Right kidney (tissue), 9 donors: Measurements from ENCODE around the gene NMRAL1.

Experiments
- DNase-seq: peaks from one replicate; pipeline ENCODE4 v3.0.0-alpha.2; 2016
- long read RNA-seq, 8 donors: transcript quantifications; one replicate each; lab custom pipeline, GENCODE V29; 2026

Gene NMRAL1
- long read RNA-seq, donor 1, transcript NMRAL1-201 (6 exons, 1,376 nt): major isoform, 5 of 99 reads
- long read RNA-seq, donor 1, partial matches to known transcripts: 51 of 99 reads
- long read RNA-seq, donor 1, other reads (novel, unspliced or antisense): 34 of 99 reads
- long read RNA-seq, donor 2, partial matches to known transcripts: 5 of 13 reads
- long read RNA-seq, donor 2, other reads (novel, unspliced or antisense): 0 of 13 reads
- long read RNA-seq, donor 3, partial matches to known transcripts: 18 of 39 reads
- long read RNA-seq, donor 3, other reads (novel, unspliced or antisense): 16 of 39 reads
- long read RNA-seq, donor 4, partial matches to known transcripts: 31 of 51 reads
- long read RNA-seq, donor 4, other reads (novel, unspliced or antisense): 14 of 51 reads
- long read RNA-seq, donor 5, transcript NMRAL1-202 (6 exons, 1,233 nt): major isoform, 6 of 70 reads
- long read RNA-seq, donor 5, partial matches to known transcripts: 26 of 70 reads
- long read RNA-seq, donor 5, other reads (novel, unspliced or antisense): 35 of 70 reads
- long read RNA-seq, donor 6, partial matches to known transcripts: 44 of 67 reads
- long read RNA-seq, donor 6, other reads (novel, unspliced or antisense): 16 of 67 reads
- long read RNA-seq, donor 7: 0 reads
- long read RNA-seq, donor 8, partial matches to known transcripts: 26 of 59 reads
- long read RNA-seq, donor 8, other reads (novel, unspliced or antisense): 24 of 59 reads

DNA sequence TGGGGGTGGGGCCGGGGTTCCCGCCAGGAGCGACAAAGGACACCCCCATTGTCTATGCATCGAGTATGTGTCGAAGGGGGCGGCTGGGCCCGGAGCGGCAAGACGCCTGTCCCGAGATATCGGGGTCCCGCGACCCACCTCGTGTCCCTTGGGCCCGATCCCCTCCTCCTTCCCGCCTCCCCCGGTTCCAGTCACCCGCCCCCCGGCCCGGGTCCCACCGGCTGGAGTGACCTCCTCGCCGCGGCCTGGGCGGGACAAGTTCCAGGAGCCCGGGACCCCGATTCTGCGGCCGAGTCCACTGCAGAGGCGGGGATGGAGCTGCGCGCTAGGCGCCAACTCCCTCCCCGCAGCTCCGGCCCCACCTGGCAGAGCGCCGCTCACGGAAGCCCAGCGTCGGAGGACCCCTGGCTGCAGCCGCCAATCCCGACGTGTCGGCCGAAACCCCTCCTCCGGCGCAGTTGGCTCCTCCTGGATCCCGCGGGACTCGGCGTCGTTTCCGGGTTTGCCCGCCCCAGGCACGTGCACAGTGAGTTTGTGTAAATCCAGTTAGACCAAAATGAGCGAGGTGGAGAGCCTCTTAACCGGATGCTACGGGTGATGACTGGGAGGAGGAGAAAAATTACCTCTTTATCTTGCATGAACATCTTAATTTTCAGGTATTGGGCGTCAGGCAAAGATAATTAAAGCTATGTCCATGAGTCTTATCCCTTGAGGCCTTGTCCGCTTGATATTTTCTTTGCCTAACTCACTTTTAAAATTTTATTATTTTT, at the start of gene NMRAL1:
TSS of gene NMRAL1 (minus strand) at position 434 of the 770 bp plus-strand sequence. CDS start 493 bp downstream, outside the sequence.
- DNase-seq: peak; percentile 79

DNA sequence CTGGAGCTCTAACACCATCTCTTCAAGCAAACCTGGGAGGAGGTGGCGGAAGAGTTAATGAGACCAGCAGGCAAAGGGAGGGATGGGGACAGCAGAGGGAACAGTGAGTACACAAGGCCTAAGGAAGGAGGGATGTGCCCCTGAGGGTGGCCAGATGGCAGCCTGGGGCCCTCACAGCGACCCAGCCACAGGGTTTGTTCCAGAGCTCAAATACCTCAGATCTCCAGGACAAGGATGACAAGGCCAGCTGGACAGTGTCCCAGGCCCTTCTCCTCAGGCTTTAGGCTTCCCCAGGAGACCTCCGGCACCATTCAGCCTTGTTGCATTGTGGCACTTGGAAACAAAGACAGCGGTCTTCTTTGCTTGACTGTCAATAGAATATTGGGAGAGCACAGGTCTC, 49.3 kb upstream of the NMRAL1 start:
- no peak for DNase-seq

DNA sequence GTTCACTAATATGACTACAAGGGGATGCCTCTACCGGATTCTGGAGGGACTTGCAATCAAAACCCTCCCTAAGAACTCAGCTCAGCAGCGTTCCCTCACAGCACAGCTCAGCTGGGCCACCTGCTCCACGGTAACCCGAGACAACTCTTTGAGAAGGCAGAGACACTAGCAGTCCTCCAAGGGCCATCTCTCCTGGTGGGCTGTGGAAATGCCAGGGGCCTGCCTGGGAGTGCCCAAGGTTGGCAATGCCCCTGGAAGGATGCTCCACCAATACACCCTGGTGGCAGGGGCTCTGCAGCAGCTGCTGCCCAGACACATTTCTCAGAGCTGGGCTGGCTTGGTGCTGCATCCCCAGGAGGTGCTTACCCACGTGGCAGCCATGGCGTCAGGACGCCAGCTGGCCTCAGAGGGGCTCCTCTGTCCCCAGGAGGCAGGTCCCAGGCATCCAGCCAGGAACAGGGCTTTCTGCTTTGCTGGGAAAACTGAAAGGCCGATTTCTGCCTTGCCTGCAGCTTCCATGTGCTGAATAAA, 47.7 kb upstream of the NMRAL1 start:
- no peak for DNase-seq

DNA sequence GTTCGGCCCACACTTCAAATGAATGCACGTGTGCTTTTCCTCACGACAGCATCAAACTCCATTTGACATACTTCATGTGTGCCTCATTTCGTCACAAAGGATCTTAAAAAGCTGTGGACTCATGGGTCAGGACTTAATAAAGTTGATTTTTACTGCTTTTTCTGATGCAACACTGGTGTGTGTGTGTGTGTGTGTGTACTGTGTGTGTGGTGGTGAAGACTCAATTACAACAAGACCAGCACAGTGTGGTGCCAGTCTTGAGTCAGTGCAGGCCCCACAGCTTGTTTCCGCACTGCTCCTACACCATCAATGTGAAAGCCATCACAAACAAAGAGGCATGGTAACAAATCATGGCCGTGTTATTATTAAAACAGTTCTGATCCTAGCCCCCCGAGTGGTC, 46.5 kb upstream of the NMRAL1 start:
- no peak for DNase-seq

DNA sequence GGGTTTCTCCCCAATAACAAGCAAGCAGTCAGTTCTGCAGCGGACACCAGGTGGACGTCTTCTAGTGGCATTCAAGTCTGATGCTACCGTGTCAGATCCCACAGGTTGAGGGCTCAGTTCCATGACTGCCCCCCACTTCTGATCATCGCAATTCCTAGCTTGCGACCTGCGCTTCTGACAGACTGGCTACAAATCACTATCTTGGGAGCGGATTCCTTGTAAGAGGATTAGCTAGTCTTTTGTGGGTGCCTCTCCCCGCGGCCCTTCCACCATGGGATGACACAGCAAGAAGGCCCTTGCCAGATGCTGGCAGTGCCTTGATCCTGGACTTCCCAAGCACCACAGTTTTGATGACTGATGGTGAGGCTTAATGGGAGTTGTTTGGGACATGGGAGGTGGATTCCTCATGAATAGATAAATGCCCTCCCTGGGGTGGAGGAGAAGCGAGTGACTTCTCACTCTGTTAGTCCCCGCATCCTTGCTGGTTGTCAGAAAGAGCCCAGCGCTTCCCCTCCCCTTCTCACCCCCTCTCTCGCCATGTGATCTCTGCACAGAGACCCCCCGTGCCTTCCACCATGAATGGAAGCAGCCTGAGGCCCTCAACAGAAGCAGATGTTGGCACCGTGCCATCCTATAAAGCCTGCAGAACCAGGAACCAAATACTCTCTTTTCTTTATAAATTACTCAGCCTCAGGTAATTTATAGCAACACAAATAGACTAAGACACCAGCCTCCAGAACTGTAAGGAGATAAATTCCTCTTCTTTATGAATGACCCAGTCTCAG, 45.0 kb upstream of the NMRAL1 start:
- no peak for DNase-seq

DNA sequence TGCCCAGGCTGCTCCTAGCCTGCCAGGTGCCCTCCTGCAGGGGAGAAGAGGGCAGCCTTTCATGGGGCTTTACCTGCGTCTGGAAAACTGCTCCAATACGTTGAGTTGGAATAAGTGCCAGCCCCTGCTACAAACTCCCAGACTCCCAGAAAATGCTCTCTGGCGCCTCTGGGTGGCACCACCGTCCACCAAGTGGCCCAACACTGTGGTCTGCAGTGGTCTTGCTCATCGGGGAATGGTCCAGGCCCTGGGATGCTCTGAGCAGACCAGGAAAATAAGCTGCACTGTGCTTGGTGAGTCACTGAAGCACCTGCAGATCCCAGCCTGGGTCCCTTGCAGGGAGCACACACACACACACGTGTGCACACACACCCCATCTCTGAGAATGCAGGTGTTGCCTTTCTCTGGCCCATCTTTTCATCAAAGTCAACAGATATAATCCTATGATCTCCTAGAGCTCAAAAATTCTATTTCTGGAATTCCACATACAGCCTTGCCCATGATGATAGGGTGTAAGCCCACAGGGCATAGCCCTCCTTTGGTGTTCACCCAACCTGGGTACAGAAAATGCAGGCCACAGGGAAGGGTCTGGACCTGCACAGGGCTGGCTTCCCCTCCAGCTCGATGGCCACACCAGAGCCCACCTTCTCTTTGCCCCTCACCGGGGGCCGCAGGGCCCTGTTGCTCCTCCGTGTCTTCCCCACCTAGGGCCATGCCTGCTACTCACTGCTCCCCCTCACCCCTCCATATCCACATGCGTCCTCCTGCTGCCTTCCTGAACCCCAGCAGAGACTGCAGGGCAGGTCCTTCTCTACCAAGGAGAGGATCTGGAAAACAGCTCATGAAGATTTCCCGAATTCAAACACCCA, 43.6 kb upstream of the NMRAL1 start:
- peak; percentile 30 for DNase-seq

DNA sequence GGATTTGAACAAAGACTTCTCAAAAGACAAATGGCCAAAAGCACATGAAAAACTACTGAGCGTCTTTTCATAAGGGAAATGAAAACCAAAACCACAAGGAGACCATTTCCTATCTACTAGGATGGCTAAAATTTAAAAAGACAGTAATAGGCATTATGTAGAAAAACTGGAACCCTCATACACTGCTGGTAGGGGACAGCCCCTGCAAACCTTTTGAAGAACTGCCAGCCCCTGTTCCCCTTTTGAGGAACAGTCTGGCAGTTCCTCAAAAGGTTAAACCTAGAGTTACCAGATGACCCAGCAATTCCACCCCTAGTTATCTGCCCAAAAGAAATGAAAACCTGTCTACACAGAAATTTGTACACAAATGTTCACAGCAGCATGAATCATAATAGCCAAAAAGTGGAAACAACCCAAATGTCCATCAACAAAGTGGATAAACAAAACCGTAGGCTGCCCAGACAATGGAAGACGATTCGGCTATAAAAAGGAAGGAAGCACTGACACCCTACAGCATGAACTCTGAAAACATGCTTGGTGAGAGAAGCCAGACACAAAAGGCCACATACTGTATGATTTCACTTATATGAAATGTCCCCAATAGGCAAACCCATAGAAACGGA, 41.3 kb upstream of the NMRAL1 start:
- DNase-seq: no peak

DNA sequence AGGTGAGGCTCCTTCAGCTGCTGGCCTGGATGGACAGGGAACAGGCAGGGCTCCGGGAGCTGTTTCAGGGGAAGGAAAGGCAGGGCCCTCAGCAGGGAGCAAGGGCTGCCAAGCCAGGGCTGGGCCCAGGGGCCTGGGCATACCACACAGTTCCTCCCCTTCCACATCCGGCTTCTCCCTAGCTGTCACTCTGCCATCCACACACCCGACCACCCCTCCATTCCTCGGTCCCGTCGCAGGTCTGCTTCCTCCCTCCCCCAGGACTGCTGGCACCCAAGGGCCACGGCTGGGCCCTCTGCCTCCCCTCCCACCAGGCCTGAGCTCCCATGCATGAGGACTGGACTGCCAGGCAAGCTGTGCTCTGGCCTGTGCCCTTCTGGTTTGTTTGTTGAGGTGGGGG, 40.2 kb upstream of the NMRAL1 start:
- DNase-seq: no peak

DNA sequence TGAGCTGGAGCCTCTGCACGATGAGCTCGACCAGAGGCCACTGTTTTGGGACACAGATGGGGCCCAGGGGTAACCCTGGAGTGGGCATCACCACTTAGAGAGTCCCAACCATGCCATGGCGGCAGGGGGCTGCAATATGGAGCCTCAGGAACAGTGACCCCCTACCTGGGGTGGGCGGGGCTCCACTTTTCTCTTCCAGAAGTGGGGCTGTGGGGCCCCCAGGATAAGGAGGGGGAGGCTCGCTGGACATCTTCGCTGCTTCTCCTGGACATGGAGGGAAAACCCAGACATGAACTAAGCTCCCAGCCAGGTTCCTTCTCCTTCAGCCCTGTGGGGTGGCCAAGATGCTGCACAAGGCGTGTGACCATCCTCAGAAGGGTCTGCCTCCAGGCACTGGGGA, 39.5 kb upstream of the NMRAL1 start:
- no peak for DNase-seq

DNA sequence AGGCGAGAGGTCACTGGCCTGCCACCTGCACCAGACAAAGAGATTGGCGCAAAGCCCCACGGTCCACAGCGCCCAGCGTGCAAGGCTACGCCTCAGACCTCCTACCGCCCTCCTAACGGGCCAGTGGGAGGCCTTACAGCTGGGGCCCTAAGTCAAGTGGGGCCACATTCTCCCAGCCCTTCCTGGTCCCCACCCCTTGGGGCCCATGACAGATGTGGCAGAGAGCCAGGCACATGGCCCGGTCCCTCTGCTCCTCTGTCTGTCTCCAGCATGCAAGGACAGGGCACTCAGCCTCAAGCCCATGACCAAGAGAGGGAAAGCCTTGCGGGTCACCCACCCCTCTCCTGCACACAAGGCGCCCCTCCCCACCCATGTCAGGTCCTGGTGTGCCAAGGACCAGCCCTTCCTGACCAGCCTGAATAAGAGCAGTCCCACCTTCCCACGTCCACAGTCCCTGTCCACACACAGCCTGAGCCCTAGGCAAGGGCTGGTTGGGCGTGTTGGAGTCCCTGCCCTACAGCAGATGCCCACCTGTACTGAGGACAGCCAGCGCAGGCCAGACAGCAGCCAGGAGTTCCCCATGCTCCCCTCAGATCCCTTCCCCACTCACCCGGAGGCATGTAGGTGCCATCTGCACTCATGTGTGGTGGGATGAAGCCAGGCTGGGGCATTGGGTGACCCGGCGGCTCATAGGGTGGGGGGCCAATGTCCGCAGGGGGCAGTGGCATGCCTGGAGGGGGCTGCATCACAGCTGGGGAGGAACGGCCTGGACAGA, 38.8 kb upstream of the NMRAL1 start:
- no peak for DNase-seq

DNA sequence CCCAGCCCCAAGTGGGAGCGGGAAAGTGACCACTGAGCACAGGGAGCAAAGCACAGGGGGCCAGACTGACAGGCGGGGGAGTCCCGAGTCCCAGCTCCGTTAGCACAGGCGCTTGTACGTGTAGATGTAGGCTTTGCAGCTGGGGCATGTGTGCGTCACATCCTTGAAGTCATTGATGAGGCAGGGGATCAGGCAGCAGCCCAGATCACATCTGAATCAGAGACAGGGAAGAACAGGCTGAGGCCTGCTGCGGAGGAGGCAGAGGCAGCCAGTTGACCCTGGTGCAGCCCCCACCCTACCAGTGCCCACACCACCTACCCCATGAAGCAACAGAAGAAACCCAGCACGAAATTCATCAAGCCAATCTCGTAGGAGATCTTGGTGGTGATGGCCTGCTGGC, 38.0 kb upstream of the NMRAL1 start:
- DNase-seq: no peak

DNA sequence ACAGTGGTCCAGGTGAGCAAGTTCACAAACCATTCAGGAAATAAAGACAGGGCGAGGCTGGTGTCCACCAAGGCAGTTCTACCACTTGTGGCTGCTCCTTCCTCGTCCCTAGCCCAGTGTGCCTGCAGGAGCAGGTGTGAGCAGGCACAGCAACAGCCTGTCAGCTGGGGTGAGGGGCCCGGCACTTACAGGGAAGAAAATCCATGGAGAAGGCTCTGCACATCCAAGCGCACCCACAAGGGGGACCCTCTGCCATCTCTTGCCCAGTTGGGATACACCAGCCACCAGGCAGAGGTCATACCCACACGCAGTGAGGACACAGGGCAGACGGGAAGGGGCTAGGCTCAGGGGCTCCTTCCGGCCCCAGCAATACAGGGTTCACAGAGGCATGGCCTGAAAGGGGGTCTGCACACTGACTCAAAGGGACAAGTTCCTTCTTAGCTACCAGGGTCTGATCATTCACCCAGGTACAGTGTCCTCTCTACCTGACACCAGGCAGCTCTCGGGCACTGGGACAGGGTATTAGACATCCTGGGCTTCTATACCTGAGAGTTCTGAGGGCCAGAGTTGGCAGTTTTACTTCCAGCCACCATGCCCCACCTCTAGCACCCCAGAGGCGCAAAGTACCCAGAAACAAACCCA, 37.1 kb upstream of the NMRAL1 start:
- peak; percentile 40 for DNase-seq

DNA sequence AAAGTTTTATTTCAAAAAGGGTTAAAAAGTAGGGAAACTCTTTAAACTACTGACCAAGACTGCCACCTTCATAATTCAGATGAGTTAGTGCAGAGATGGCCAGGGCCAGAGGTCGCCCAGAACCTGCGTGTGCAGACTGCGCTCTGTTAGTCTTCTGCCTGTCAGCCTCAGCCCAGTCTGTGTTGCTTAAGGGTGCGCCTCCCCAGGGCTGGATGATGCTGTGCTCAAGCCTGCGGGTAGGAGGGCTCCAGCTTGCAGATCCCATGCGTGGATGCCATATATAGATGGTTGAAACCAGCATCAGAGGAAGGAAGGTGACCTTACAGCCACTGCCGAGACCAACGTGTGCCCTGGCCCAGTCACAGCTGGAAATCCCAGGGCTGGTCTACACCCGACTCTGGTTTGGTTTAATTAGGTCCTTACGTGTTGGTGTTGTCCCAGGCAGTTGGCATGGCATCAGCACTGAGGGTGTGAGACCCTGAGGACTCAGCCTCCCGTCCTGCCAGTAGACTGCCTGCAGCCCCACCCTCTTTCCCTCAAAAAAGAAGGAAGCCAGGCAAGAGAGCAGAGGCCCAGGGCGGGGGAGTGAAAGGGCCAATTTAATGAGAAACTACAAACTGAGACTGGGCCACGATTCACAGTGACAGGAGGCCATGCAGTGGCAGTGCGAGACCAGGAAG, 36.5 kb upstream of the NMRAL1 start:
- no peak for DNase-seq

DNA sequence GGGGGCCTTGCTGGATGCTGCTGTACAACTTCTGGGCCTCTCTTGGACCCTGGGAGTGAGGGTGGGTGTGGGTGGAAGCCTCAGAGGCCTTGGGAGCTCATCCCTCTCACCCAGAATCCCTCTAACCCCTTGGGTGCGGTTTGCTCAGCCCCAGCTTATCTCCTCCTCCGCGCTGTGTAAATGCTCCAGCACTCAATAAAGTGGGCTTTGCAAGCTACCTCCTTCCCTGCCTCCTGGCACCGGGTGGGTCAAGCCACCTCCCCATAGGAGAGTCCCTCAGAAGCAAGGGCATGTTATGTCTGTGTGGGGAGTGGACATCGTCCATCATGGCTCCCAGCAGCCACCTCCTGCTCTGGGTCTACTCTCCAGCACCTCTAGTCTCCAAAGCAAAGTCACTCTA, 35.7 kb upstream of the NMRAL1 start:
- no peak for DNase-seq

DNA sequence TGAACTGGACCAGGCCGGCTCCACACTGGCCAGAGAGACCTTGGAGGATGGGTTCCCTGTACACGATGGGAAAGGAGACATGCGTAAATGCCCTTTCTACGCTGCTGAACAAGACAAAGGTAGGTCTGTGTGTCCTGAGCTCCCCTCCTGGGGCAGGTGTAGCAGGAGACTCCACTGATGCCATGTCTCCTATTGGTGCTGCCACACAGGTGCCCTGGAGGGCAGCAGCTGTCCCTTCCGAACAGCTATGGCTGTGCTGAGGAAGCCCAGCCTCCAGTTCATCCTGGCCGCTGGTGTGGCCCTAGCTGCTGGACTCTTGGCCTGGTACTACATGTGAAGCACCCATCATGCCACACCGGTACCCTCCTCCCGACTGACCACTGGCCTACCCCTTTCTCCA, 35.0 kb upstream of the NMRAL1 start:
- DNase-seq: no peak

DNA sequence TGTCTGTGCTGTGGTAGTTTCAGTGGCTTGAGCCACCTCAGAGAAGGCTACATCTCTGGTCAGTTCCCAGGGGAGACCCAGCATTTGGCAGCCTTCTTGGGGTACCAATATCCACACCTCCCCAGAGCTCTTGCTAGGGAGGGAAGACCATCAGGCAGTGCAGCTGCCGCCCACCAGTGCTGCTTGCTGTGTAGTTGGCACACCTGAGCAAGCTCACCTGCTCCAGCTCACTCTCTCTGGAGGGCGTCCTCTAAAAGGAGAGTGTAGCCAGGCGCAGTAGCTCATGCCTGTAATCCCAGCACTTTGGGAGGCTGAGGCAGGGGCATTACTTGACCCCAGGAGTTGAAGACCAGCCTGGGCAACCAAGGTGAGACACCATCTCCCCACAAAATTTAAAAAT, 34.4 kb upstream of the NMRAL1 start:
- DNase-seq: no peak

DNA sequence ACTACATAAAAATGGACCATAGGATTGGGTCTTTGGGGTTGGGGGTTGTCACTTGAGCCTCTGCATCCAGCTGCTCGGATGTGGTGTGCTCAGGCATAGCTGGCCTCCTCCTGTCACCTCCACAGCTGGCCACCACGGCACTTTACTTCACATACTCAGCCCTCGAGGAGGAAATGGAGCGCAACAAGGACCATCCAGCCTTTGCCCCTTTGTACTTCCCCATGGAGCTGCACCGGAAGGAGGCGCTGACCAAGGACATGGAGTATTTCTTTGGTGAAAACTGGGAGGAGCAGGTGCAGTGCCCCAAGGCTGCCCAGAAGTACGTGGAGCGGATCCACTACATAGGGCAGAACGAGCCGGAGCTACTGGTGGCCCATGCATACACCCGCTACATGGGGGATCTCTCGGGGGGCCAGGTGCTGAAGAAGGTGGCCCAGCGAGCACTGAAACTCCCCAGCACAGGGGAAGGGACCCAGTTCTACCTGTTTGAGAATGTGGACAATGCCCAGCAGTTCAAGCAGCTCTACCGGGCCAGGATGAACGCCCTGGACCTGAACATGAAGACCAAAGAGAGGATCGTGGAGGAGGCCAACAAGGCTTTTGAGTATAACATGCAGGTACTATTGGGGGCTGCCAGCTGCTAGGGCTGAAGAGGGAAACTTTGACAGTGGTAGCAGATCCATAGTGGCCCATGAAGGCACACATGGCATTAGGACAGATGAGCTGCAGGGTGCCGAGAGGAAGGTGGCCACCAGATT, 33.3 kb upstream of the NMRAL1 start:
- DNase-seq: no peak

DNA sequence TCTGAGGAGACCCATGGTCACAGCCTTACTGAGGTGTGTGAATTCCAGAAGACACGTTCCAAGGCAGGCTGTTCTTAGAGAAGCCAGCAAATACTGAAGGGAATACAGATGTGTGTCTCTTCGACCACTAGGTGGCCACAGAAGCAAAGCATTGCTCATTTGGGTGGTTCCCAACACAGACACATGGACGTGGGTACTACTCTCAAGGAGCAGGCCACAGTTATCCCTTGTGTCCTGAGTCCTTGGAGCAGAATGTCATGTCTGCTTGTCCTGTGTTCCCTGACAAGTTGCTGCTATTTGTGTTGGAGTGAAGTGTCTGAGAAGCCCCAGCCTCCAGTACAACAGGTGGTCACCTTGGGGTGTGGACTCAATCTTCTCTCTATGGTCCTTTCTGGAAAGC, 32.0 kb upstream of the NMRAL1 start:
- DNase-seq: no peak
